HCT116 (cell line): ENCODE results near the gene GDAP1L1. TPM values are rescaled to one million over a fixed set of nuclear protein-coding genes. Genes with fewer than 3 reads are reported as not detected.

Experiments used
- ATAC-seq: fragments of 200-7000 bp; cut with Tn5 transposase; 2 replicates; pipeline ENCODE4 v1.9.1; 2020; ENCODE audit warnings: mild to moderate bottlenecking, moderate library complexity
- BruUV-seq: library from RNA; stranded (reverse); fragments of 400-500 nt; replicated peaks from 2 replicates; lab custom pipeline; 2021; lab: Mats Ljungman, UMichigan
- CTCF ChIA-PET: fragments of 300-600 bp; sonication (Branson Sonifier 250); formaldehyde crosslinking; loops from one replicate; lab custom pipeline; 2021; ENCODE audit warnings: antibody characterized with exemption; lab: Charles Lee
- POLR2A ChIA-PET: fragments of 300-600, 350-600 bp; sonication (Branson Sonifier 250); formaldehyde crosslinking; loops from one replicate; lab custom pipeline; 2021; ENCODE audit warnings: antibody characterized with exemption; lab: Charles Lee
- RAD21 ChIA-PET, 2 experiments: fragments of 300-600 bp; sonication (Branson Sonifier 250); formaldehyde crosslinking; loops; one replicate each; lab custom pipeline; 2023; ENCODE audit warnings: low total read pairs in 2 of 2; ENCODE audit not compliant: uncharacterized antibody in 2 of 2, unreplicated experiment in 2 of 2, low non-redundant PET in 1 of 2; lab: Charles Lee
- DNase-seq: peaks from one replicate; pipeline ENCODE4 v3.0.0-alpha.2; 2010; ENCODE audit warnings: low read depth, low spot score
- H2AFZ ChIP-seq: fragments of 200-600 bp; shearing (Covaris generic), sonication (generic); 2 replicates; pipeline ENCODE4 v1.6.1; 2017; ENCODE audit warnings: low read depth, mixed run types, mixed read lengths, antibody characterized with exemption, low read length; ENCODE audit not compliant: poor library complexity, severe bottlenecking
- H3K27ac ChIP-seq: 2 replicates; pipeline ENCODE4 v1.5.1; 2012; ENCODE audit warnings: low read depth, low read length
- H3K27me3 ChIP-seq: fragments of 200-600 bp; sonication (generic); 2 replicates; pipeline ENCODE4 v1.6.1; 2016; ENCODE audit warnings: mixed run types, low read length, mixed read lengths; ENCODE audit not compliant: insufficient read depth
- H3K36me3 ChIP-seq, 2 experiments: fragments of 200-500 bp in 1 of 2; fragments of 200-600 bp in 1 of 2; sonication (Bioruptor generic) in 1 of 2; sonication (generic) in 1 of 2; 2 replicates each; pipeline versions ENCODE4 v1.5.1 to v1.6.1; 2014 to 2016; ENCODE audit warnings: low read length in 2 of 2, inconsistent platforms in 1 of 2, mixed read lengths in 1 of 2, mixed run types in 1 of 2; ENCODE audit not compliant: insufficient read depth in 2 of 2, control insufficient read depth in 1 of 2
- H3K4me1 ChIP-seq, 2 experiments: fragments of 200-600 bp in 1 of 2; sonication (generic) in 1 of 2; 2 replicates each; pipeline versions ENCODE4 v1.5.1 to v1.6.1; 2012 to 2017; ENCODE audit warnings: low read length in 2 of 2, inconsistent platforms in 1 of 2, mild to moderate bottlenecking in 1 of 2, mixed read lengths in 1 of 2, mixed run types in 1 of 2, moderate library complexity in 1 of 2; ENCODE audit not compliant: insufficient read depth in 2 of 2, control insufficient read depth in 1 of 2
- H3K4me2 ChIP-seq: fragments of 200-600 bp; sonication (generic); 2 replicates; pipeline ENCODE4 v1.6.1; 2017; ENCODE audit warnings: mixed run types, low read length, mixed read lengths
- H3K4me3 ChIP-seq, 2 experiments: fragments of 200-600 bp in 1 of 2; sonication (generic) in 1 of 2; replicated peaks in 1 of 2; 2 replicates each; pipeline ENCODE4 v1.5.1; 2011 to 2016; ENCODE audit warnings: low read length in 2 of 2, control low read depth in 1 of 2, low read depth in 1 of 2, mild to moderate bottlenecking in 1 of 2, mixed read lengths in 1 of 2, mixed run types in 1 of 2
- H3K79me2 ChIP-seq: fragments of 200-600 bp; sonication (generic); 2 replicates; pipeline ENCODE4 v1.6.1; 2017; ENCODE audit warnings: mild to moderate bottlenecking, mixed run types, low read length, moderate library complexity, mixed read lengths; ENCODE audit not compliant: insufficient read depth
- H3K9ac ChIP-seq: fragments of 200-600 bp; sonication (generic); 2 replicates; pipeline ENCODE4 v1.6.1; 2016; ENCODE audit warnings: low read length, mixed read lengths
- H3K9me2 ChIP-seq: fragments of 200-600 bp; sonication (generic), shearing (Covaris generic); 2 replicates; pipeline ENCODE4 v1.6.1; 2017; ENCODE audit warnings: mixed run types, mild to moderate bottlenecking, moderate library complexity; ENCODE audit not compliant: insufficient read depth
- H3K9me3 ChIP-seq, 2 experiments: fragments of 200-500 bp in 1 of 2; fragments of 200-600 bp in 1 of 2; sonication (Bioruptor generic) in 1 of 2; sonication (generic) in 1 of 2; 2 replicates each; pipeline ENCODE4 v1.6.1; 2014 to 2017; ENCODE audit warnings: low read length in 2 of 2, mixed read lengths in 2 of 2, inconsistent platforms in 1 of 2, low read depth in 1 of 2, mild to moderate bottlenecking in 1 of 2, mixed run types in 1 of 2, moderate library complexity in 1 of 2; ENCODE audit not compliant: control insufficient read depth in 1 of 2, insufficient read depth in 1 of 2
- H4K20me1 ChIP-seq: fragments of 200-600 bp; sonication (generic), shearing (Covaris generic); 2 replicates; pipeline ENCODE4 v1.6.1; 2017; ENCODE audit warnings: mixed run types, mild to moderate bottlenecking, moderate library complexity; ENCODE audit not compliant: insufficient read depth
- CEBPB ChIP-seq: IDR thresholded peaks from 2 replicates; pipeline ENCODE4 v1.6.1; 2012; ENCODE audit warnings: low read depth
- EGR1 ChIP-seq: IDR thresholded peaks from 2 replicates; pipeline ENCODE4 v1.6.1; 2012; ENCODE audit warnings: low read depth
- EZH2 ChIP-seq: fragments of 200-600 bp; sonication (generic); IDR thresholded peaks from 2 replicates; pipeline ENCODE4 v1.6.1; 2017; ENCODE audit warnings: antibody characterized with exemption, mixed run types
- JUND ChIP-seq: IDR thresholded peaks from 2 replicates; pipeline ENCODE4 v1.6.1; 2012
- SRF ChIP-seq: IDR thresholded peaks from 2 replicates; pipeline ENCODE4 v1.6.1; 2012; ENCODE audit warnings: low read depth
- TCF7L2 ChIP-seq: IDR thresholded peaks from 2 replicates; pipeline ENCODE4 v1.7.0; 2011; ENCODE audit warnings: borderline replicate concordance, inconsistent platforms; ENCODE audit not compliant: insufficient read depth, insufficient read length; ENCODE audit errors: extremely low read depth
- ZFX ChIP-seq: fragments of 450-650 bp; IDR thresholded peaks from 2 replicates; pipeline ENCODE4 v1.6.1; 2017
- intact Hi-C: fragments of 100-400 bp; cut with micrococcal nuclease; formaldehyde crosslinking; loops from 2 replicates; pipeline ENCODE4 v1.10.0; 2022
- total RNA-seq: library from RNA; stranded (reverse); gene quantifications from one replicate; pipeline ENCODE4 v1.2.1, GENCODE V29; 2021; ENCODE audit not compliant: unreplicated experiment
- TF ChIP-seq, protein P1 (sequence below): IDR thresholded peaks from 2 replicates; pipeline ENCODE4 v1.6.1; 2011; ENCODE audit warnings: mild to moderate bottlenecking, low read length, moderate library complexity; ENCODE audit not compliant: insufficient replicate concordance; ENCODE audit errors: extremely low read depth
- TF ChIP-seq, protein P2 (sequence below), 3 experiments: fragments of 200-600 bp in 1 of 3; sonication (generic) in 1 of 3; IDR thresholded peaks in 2 of 3; conservative IDR thresholded peaks in 1 of 3; 2 replicates each; pipeline ENCODE4 v1.5.1; 2012 to 2017; ENCODE audit warnings: low read depth in 2 of 3, low read length in 2 of 3, antibody characterized with exemption in 1 of 3, borderline replicate concordance in 1 of 3, control low read depth in 1 of 3, mild to moderate bottlenecking in 1 of 3, mixed read lengths in 1 of 3, mixed run types in 1 of 3, moderate library complexity in 1 of 3; ENCODE audit not compliant: insufficient read depth in 1 of 3

The GDAP1L1 gene
- total RNA-seq, 1 experiment from 2014 or later: not detected

DNA sequence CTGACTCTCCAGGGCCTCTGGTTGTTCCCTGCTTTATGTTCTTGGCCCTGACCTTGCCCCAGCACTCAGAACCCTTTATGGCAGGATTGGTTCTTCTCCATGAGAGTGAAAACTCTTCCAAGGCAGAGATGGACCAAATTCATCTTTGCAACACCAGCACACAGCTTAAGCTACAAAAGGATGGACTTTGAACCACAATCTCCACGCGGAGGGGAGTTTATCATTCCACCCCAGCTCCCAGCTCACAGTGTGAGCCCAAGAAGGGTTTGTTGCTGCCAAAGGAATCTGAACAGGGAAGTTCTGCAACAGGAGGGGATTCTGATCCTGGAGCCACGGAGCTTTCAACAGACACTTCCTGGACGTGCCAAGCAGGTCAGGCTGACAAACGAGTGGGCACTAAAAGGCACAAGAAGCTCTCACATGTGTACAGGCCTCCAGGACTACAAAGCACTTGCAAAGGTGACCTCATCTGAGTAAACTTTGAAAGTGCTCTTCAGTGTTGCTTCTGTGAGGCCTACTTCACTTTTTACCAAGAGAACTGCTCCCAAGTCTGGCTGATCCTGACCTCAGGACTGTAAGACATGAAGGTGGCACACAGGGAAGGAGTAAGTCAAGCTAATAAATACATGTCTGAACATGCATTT is 55.0 kb downstream of the GDAP1L1 start:
- ChIA-PET POLR2A (no interaction called here), CTCF (interaction anchor here (1.4 kb wide), 1 partner anchor 9 kb away, joined by 6 read pairs; the partner anchor contains the start of gene FITM2), RAD21 (no interaction called here)
- BruUV-seq: no TSS peak
- H2AFZ ChIP-seq: no peak overlapping the region
- H3K79me2 ChIP-seq: no peaks in the 10 kb centered on the region
- H3K4me2 ChIP-seq: no peak overlapping the region
- no peaks in the 10 kb centered on the region for H3K9me2 ChIP-seq
- H3K27ac ChIP-seq: no peak overlapping the region
- no peaks in the 10 kb centered on the region for H3K9me3 ChIP-seq
- no peak for ATAC-seq
- H3K4me1 ChIP-seq: no peaks in the 10 kb centered on the region
- no peak for DNase-seq
- no peaks in the 10 kb centered on the region for H3K36me3 ChIP-seq
- intact Hi-C loops: no loop called here
- no peak overlapping the region for H3K4me3 ChIP-seq
- no peaks in the 10 kb centered on the region for H3K27me3 ChIP-seq
- H4K20me1 ChIP-seq: no peaks in the 10 kb centered on the region
- no peak overlapping the region for H3K9ac ChIP-seq
- TF ChIP-seq SRF (no peak), TCF7L2 (no peak), CEBPB (no peak)
- TF ChIP-seq, protein P1, sequence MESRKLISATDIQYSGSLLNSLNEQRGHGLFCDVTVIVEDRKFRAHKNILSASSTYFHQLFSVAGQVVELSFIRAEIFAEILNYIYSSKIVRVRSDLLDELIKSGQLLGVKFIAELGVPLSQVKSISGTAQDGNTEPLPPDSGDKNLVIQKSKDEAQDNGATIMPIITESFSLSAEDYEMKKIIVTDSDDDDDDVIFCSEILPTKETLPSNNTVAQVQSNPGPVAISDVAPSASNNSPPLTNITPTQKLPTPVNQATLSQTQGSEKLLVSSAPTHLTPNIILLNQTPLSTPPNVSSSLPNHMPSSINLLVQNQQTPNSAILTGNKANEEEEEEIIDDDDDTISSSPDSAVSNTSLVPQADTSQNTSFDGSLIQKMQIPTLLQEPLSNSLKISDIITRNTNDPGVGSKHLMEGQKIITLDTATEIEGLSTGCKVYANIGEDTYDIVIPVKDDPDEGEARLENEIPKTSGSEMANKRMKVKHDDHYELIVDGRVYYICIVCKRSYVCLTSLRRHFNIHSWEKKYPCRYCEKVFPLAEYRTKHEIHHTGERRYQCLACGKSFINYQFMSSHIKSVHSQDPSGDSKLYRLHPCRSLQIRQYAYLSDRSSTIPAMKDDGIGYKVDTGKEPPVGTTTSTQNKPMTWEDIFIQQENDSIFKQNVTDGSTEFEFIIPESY: no peak

DNA sequence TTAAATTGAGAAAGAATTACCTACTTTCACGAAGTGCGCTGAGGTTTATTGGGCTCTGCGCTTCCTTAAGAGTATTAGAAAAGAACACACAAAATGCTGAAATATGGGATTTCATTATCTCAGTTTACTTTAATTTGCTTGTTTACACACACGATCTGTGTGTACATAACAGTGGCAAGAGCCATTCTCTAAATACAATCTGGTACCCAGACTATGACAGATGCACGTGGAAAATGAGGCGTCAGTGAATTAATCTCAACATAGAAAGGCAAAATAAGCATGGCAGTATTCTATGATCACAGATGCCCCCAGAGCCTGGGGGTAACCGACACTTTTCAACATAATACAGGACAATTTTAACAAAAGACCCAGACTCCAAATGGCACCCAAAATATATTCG is 55.6 kb downstream of the GDAP1L1 start:
- intact Hi-C loops: no loop called here
- no peak overlapping the region for H3K4me2 ChIP-seq
- ChIA-PET CTCF (interaction anchor here (1.4 kb wide), 1 partner anchor 9 kb away, joined by 6 read pairs; the partner anchor contains the start of gene FITM2), RAD21 (no interaction called here), POLR2A (no interaction called here)
- no peaks in the 10 kb centered on the region for H3K9me2 ChIP-seq
- H3K36me3 ChIP-seq: no peaks in the 10 kb centered on the region
- TF ChIP-seq, protein P2, sequence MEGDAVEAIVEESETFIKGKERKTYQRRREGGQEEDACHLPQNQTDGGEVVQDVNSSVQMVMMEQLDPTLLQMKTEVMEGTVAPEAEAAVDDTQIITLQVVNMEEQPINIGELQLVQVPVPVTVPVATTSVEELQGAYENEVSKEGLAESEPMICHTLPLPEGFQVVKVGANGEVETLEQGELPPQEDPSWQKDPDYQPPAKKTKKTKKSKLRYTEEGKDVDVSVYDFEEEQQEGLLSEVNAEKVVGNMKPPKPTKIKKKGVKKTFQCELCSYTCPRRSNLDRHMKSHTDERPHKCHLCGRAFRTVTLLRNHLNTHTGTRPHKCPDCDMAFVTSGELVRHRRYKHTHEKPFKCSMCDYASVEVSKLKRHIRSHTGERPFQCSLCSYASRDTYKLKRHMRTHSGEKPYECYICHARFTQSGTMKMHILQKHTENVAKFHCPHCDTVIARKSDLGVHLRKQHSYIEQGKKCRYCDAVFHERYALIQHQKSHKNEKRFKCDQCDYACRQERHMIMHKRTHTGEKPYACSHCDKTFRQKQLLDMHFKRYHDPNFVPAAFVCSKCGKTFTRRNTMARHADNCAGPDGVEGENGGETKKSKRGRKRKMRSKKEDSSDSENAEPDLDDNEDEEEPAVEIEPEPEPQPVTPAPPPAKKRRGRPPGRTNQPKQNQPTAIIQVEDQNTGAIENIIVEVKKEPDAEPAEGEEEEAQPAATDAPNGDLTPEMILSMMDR (IDR thresholded peaks at IDR 0.05 in 2 of 3, conservative IDR thresholded peaks at IDR 0.05 in 1 of 3; ENCODE audit: borderline replicate concordance in 1 of 3, insufficient read depth in 1 of 3, low read depth in 2 of 3, low read length in 2 of 3): no peak
- TF ChIP-seq EGR1: no peak
- TF ChIP-seq EZH2: no peak
- TF ChIP-seq ZFX: no peak
- no peak for TF ChIP-seq CEBPB
- no peak for TF ChIP-seq JUND
- TF ChIP-seq, protein P1: no peak
- H3K79me2 ChIP-seq: no peaks in the 10 kb centered on the region
- no peaks in the 10 kb centered on the region for H3K9me3 ChIP-seq
- no peaks in the 10 kb centered on the region for H3K27me3 ChIP-seq
- ATAC-seq: no peak
- BruUV-seq: no TSS peak
- H4K20me1 ChIP-seq: no peaks in the 10 kb centered on the region
- no peak for DNase-seq
- H3K4me3 ChIP-seq: no peak overlapping the region
- no peak overlapping the region for H3K27ac ChIP-seq
- H3K4me1 ChIP-seq: no peaks in the 10 kb centered on the region
- no peak overlapping the region for H3K9ac ChIP-seq
- H2AFZ ChIP-seq: no peak overlapping the region
